Raji (cell line): ENCODE measurements around the gene PIAS2.

Experiments
- POLR2A ChIP-seq: IDR thresholded peaks from 2 replicates; pipeline ENCODE4 v1.6.1; 2011; ENCODE audit warnings: low read depth, low read length, control low read depth; ENCODE audit not compliant: insufficient read depth

The PIAS2 gene

GRCh38 chr18:46917108-46917802, at the start of gene PIAS2, which contains the start of gene KATNAL2:
Gene PIAS2, minus strand, starts transcription at chr18:46917507. Its CDS starts 162 bp downstream, at chr18:46917345.
Gene KATNAL2, plus strand, starts transcription at chr18:46917602. Its CDS starts 29,271 bp downstream, at chr18:46946873.
- TF ChIP-seq POLR2A = peak; percentile 91

GRCh38 chr18:46958209-46958608, 40.9 kb upstream of the PIAS2 start:
- no peak for TF ChIP-seq POLR2A

- TF ChIP-seq POLR2A = no peak
These were observed 35.9 kb upstream of the PIAS2 start for GRCh38 chr18:46953195-46953594.

- TF ChIP-seq POLR2A = no peak
These were observed 32.9 kb upstream of the PIAS2 start for GRCh38 chr18:46950064-46950656.

- TF ChIP-seq POLR2A = no peak
These were observed 29.5 kb upstream of the PIAS2 start for GRCh38 chr18:46946656-46947282.

GRCh38 chr18:46942646-46943045, 25.3 kb upstream of the PIAS2 start:
- no peak for TF ChIP-seq POLR2A

GRCh38 chr18:46939998-46940571, 22.8 kb upstream of the PIAS2 start:
- no peak for TF ChIP-seq POLR2A

- no peak for TF ChIP-seq POLR2A
These were observed 22.1 kb upstream of the PIAS2 start for GRCh38 chr18:46939337-46939963.

- TF ChIP-seq POLR2A = no peak
These were observed 3.3 kb upstream of the PIAS2 start for GRCh38 chr18:46920653-46921052.

GRCh38 chr18:46920067-46920466, 2.8 kb upstream of the PIAS2 start:
- TF ChIP-seq POLR2A = no peak

- no peak for TF ChIP-seq POLR2A
These were observed 695 bp upstream of the PIAS2 start for GRCh38 chr18:46917803-46918600.

- TF ChIP-seq POLR2A = no peak
These were observed 678 bp downstream of the PIAS2 start for GRCh38 chr18:46916551-46917107.

- no peak for TF ChIP-seq POLR2A
These were observed 1.3 kb downstream of the PIAS2 start for GRCh38 chr18:46915800-46916550.

GRCh38 chr18:46910856-46911255, 6.5 kb downstream of the PIAS2 start:
- TF ChIP-seq POLR2A = no peak
